Stimulated activated CD4-positive, alpha-beta T cell treated with anti-CD3 and anti-CD28 coated beads, Interleukin-15, amount 100 ng/mL, for 48 hours (primary cell): Measurements from ENCODE around the gene PRKACG.

Source experiments
- DNase-seq, 2 donors: peaks; one replicate each; pipeline ENCODE4 v3.0.0-alpha.2; 2020; ENCODE audit warnings: low read depth in 2 of 2

The PRKACG gene

GRCh38 chr9:68983522-68984424 lies 30.1 kb downstream of the PRKACG start:
- DNase-seq: no peak

GRCh38 chr9:68983008-68983411 lies 30.9 kb downstream of the PRKACG start:
- DNase-seq: no peak

- no peak for DNase-seq
These were observed 32.1 kb downstream of the PRKACG start for GRCh38 chr9:68981789-68982188.

- no peak for DNase-seq
These were observed 33.5 kb downstream of the PRKACG start for GRCh38 chr9:68980341-68980914.

GRCh38 chr9:68979538-68980314 lies 34.2 kb downstream of the PRKACG start:
- DNase-seq: peak; percentile 17 to 32

- DNase-seq: no peak
These were observed 35.4 kb downstream of the PRKACG start for GRCh38 chr9:68978501-68978900.

- no peak for DNase-seq
These were observed 35.8 kb downstream of the PRKACG start for GRCh38 chr9:68978066-68978465.

GRCh38 chr9:68975365-68976043 lies 38.4 kb downstream of the PRKACG start:
- no peak for DNase-seq

- no peak for DNase-seq
These were observed 39.0 kb downstream of the PRKACG start for GRCh38 chr9:68974901-68975300.

GRCh38 chr9:68974431-68974830 lies 39.5 kb downstream of the PRKACG start:
- no peak for DNase-seq

- no peak for DNase-seq
These were observed 40.3 kb downstream of the PRKACG start for GRCh38 chr9:68973619-68974018.

GRCh38 chr9:68970151-68970550 lies 43.8 kb downstream of the PRKACG start:
- no peak for DNase-seq

GRCh38 chr9:68969538-68969937 lies 44.4 kb downstream of the PRKACG start:
- DNase-seq: no peak

GRCh38 chr9:68967800-68968199 lies 46.1 kb downstream of the PRKACG start:
- no peak for DNase-seq

- no peak for DNase-seq
These were observed 47.4 kb downstream of the PRKACG start for GRCh38 chr9:68966496-68966944.

- DNase-seq: no peak
These were observed 49.1 kb downstream of the PRKACG start for GRCh38 chr9:68964765-68965164.

- no peak for DNase-seq
These were observed 49.8 kb downstream of the PRKACG start for GRCh38 chr9:68964102-68964541.

- DNase-seq: no peak
These were observed 50.5 kb downstream of the PRKACG start for GRCh38 chr9:68963416-68963815.
